GM18526 (cell line): ENCODE results near the gene SLC12A3.

Experiments
- POLR2A ChIP-seq: IDR thresholded peaks from 3 replicates; pipeline ENCODE4 v1.6.1; 2011; ENCODE audit not compliant: insufficient read length; ENCODE audit errors: extremely low read depth

The SLC12A3 gene

DNA sequence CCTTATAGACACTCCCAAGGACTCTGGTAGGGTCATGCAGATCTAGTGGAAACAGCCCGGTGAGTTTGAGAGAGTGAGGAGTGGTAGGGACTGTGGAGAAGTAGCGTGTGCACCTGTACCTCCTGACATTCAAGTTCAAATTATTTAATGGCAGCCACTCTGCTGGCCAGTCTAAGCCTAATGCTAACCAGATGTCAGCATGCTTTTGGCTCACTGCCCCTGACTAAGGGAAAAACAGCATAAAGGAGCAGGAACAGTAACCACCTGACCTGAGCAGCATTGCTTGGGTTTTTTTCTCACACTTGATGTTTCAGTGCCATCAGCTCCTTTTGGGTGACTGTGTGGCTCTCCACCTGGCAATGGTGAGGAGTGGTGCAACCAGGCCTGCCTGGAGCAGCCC, 23.8 kb upstream of the SLC12A3 start:
- no peak for TF ChIP-seq POLR2A

DNA sequence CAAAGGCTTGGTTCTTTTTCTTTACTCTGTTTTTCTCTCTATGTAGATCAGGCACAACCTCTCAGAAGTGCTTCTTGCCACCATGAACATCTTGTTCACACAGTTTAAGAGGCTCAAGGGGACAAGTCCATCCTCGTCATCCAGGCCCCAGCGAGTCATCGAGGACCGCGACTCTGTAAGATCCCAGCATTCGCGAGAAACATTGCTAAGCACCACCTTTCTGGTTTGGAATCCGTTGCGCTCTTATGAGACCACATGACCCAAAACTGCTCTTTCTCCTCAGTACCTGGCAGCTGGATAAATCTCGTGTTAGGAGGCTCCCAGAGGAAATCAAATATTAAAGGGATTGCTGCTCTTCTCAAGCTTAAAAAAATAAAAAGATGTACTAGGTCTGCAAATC, 23.3 kb upstream of the SLC12A3 start:
- no peak for TF ChIP-seq POLR2A

DNA sequence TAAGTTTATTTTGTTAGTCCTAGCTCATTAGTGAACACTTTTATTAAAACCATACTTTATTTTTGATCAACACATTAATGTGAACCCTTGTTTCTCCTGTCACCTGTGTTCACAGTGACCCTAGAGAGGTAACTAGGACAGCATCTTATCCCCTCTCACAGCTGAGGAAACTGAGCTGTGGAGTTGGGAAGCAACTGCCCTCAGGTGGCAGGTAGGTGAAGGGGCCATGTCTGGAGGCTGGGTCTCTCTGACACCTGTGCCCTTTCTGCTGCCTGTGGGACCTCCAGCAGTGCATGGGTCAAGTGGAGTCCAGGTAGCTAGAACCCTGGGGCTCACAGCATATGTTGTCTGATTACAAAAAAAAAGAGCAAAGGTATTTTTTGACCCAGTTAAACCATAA, 22.9 kb upstream of the SLC12A3 start:
- TF ChIP-seq POLR2A = no peak

DNA sequence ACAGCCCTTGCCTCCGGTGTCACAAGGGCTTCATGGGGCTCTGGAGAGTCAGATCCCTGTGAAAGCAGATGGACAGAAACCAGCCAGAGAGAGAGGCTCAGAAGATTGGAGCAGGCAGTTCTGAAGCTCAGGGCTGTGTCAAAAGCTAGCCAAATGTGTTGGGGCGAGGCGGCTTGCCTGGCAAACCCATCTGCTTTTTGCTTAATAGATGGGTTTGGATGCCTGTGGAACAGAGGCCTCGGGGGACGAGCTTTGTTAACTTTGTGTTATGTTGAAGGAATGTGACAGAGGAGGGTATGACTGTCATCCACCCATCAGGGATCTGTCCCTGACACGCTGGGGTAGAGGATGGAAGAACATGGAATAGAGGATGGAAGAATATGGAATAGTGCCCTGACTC, 21.0 kb upstream of the SLC12A3 start:
- TF ChIP-seq POLR2A = no peak

DNA sequence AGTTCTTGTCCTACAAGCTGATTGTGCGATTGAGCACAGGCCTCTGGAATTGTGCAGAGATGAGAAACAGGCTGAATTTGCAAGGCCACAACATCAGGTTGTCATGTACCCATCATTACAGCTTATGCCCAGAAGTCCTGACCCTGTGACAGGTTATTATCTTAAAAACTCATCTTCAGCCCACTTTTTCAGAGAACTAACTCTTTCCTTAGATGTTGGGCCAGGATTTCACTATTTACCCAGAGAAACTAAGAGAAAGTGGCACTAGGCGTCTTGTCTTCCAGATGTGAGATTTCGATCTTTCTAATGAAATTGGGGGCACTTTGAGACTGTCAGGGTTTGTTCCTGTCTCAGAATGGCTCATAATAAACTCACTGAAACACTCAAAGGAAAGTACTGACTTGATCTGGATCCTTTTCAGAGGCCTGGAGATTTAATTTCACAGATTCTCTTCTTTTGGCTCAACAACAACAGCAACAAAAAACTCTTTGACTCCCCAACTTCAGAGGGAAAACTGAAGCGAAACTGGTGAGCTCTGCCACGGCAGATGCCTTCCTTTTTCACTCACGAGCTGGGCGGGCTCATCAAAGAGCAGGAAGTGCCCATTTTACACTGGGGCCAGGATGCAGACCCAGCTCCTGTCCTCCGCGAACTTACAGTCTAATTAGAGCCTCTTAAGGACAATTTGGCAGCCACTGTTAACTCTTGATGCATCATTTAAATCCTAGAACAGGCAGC, 17.7 kb upstream of the SLC12A3 start:
- TF ChIP-seq POLR2A = no peak

DNA sequence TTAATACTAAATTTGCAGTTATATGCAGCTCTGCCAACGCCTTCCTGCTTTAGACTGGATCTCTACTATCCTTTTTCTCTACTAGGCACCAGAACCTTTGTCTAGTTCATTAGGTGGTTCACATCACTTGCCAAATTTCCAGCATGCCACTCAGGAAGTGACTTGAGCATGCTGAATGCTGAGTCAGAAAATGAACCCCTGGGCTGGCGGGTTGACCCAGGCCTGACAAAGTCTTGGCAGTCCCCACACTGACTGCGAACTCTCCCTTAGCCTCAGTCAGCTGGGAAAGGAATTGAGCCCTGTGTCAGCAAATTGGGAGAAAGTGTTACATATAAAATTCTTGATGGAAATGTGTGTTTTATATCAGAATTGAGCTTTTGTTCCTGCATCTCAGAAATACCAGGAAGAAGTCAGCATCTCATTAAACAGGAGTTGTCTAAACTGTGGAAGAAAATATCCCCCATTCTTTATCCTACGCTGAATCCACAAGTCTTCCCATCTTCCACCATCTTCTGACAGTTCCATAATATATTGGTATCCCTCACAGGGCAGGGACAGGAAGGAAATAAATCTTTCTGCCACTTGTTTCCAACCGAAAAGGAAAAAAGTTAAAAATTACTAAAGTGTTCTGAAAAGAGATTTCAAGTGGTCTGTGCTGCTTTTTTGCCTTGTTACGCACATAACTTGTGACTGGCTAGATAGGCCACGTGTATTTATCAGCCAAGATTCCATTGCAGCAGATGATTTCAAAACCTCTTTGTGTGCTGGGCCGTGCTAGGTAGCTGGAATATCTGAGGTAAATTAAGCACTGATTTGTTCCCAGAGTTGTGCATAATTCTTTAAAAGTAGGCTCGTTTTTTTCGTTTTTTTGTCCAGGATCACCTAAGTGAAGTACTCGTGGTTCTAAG, 16.7 kb upstream of the SLC12A3 start:
- no peak for TF ChIP-seq POLR2A

DNA sequence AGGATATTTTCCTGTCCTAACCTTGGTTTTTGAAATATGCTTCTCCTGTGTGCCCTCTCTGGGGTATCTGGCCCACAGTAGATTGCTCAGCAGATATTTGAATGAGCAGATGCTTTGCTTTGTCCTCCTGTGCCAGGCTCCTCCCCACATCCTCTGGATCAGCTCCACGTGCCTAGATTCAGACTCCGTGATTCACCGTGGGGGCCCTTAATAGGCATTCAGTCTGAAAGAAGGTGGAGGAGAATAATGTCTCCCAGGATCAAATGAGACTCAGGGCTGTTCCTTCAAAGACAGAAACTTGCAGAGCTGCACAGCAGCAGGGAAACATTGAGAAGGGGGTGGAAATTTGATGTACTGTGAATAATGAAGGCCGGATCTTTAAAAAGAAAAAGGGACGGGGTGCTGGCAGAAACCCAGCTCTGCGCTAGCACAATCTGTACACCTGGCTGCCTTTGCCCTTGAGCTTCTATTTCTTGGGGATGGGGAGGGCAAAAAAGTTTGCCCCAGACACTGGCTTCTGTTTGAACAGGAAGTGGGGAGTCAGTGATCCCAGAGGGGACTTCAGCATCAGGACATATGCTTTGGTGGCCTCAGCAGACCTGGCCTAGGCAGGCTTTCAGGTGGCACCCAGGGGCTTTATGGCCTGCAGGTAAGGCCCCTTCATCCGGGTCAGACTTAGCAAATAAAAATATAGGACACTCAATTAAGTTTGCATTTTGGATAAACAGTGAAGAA, 15.9 kb upstream of the SLC12A3 start:
- TF ChIP-seq POLR2A = no peak

DNA sequence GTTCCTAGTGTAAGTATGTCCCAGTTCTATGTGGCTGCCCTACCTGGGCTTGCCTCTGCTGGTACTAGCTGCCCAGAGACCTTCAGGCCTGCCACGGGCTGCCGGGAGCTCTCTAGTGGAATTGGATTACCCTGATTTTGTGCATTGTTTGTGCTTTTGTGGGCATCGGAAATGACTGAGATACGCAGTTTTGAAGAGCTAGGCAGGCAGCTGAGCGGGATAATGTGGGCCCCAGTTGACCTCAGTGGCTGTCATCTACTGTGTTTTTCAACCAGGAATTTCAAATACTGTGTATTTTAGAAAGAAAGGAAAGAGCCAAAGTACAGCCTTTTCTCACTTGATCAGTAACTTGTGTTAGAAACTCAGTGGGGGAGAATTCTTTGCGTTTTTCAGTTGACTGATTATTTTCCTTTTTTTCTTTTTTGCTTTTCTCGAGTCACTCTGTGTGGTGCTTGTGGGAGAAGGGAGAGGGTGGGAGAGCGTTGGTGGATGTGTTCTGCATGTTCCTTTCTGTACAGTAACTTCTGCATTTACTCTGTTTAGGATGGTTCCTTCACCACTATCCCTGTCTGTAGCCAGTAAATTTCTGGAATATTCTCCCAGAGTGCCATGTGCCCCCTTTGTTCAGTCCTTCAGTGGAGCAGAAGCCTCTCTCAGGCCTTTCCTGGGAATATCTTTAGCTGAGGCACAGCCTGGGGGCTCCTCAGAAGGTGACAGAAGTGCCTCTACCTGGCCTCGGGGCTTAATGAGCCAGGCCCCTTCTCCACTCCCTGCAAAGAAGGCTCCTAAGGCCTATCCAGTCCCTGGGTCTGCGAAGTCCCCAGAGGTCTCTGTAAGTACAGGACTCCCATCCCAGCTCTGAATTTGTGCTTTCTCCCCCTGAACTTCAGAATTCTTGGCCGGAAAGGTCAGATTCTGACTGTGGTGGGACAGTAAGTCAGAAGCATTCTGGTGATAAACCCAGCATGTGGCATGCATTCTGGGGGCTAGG, 15.0 kb upstream of the SLC12A3 start:
- no peak for TF ChIP-seq POLR2A

DNA sequence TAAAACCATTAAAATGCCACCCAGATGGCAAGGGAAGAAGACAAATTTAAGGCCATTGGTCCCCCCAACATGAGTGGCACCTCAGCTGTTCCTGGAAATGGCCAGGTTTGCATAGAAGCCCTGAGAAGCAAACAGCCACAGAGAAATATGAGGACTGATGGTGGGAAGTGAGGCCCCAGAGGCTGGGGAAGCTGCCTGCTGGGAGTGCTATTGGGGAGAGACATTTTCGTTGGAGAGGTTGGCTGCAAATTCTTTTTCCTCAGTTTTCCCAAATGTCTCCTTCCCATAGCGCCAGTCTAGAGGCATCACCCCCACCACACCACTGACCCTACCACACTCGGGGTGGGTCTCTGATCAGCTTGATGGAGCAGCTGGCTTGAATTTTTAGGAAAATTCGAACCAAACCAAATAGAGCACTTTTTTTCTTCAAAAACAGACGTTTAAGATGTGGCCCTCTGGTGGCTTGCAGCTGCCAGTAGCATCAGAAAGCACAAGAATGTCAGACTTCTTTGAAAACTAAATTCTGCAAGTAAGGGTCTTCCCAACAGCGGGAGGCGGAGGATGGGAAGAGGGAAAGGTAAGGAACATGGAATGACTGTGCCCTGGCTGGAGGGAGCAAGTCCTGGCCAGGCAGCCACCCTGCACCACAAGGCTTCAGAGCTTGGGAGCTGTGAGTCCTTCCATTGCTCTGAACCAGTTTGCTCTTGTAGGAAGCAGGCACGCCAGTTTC, 13.2 kb upstream of the SLC12A3 start:
- no peak for TF ChIP-seq POLR2A

DNA sequence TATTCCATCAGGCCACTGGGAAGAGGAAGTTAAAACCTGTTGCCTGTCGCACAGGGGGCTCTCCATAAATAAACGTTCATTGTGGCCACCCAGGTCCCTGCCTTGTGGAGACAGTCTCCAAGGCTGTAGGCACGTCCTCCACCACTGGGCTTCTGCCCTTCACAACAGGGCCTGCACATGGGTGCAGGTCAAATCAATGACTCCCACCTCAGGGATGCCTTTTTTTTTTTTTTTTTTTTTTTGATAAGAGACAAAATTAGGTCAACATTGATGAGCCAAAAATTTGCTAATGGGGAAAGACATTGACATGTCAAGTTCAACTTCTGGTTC, 12.6 kb upstream of the SLC12A3 start:
- TF ChIP-seq POLR2A = no peak

DNA sequence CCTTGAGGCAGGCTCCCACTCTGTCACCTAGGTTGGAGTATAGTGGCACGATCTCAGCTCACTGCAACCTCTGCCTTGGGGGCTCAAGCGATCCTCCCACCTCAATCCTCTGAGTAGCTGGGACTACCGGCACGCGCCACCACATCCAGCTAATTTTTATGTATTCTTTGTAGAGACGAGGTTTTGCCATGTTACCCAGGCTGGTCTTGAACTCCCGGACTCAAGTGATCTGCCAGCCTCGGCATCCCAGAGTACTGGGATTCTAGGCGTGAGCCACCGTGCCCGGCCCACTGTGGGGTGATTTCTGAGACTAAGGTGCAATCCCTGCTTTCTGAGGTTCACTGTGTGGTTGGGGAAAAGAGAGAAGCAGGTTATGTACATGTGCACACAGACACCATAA, 12.0 kb upstream of the SLC12A3 start:
- no peak for TF ChIP-seq POLR2A

DNA sequence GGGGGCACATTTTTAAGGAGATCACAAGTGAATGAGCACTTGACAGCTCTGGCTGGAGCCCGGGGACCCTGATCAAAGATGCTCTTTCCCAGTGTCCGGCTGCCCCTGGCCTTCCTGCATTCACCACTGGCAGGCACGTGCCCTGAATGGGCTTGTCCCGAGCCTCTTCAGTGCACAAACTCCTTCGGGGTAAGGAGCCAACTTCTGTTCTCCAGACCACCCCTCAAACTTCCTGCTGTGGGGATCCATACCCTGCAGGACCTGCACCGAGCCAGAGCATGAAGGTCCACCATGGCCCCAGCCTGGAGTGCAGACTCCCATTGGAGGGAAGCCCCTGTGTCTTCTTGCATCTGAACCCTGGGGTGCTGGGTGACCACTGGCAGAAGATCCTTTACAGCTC, 9.8 kb upstream of the SLC12A3 start:
- no peak for TF ChIP-seq POLR2A

DNA sequence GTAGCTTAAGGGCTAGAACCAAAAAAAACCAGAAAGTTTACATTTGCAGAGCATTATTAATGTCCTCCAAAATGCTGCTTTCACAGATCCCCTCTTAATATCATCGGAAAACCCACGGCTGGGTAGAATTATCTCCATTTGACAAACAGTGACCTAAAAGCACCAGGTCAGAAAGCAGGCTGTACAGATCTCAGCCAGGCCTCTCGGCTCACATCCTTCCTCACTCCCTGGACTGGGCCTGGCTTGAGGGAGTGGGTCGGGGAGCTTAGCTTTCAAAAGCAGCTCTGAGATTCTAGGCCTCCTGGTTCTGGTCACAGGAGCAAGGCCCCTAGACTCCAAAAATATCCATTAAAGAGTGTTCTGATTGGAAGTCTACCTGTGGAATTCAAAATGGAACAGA, 9.1 kb upstream of the SLC12A3 start:
- no peak for TF ChIP-seq POLR2A

DNA sequence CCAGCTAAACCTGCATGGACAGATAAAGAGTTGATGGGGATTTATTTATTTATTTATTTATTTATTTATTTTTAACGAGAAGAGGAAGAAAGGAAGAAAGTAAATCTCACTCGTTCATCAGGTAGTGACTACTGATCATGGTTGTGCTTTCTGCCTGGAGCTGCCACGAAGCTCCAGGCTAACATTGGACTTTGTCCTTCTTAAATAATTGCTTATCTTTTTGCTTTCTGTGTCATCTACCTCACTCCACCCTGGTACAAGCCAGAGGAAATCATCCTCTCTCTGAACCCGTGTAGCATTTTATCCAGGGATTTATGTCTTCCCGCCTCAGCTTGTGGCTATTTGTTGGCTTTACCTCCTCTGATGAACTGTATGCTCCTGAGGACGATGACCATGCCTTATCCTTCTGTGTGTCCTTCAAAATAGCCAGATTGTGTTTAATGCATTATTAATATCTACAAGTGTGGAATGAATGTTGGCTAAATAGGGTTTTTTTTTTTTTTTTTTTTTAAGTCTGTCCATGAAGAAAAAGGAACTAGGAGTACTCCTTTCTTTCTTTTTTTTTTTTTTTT, 8.0 kb upstream of the SLC12A3 start:
- TF ChIP-seq POLR2A = no peak
